CD4-positive, alpha-beta memory T cell (primary cell): ENCODE measurements around the gene SMPDL3A. TPM values are rescaled to one million over a fixed set of nuclear protein-coding genes. Genes with fewer than 3 reads are reported as not detected.

Source experiments
- CTCF ChIA-PET: fragments of 350-600 bp; sonication (Branson Sonifier 250); formaldehyde crosslinking; loops from one replicate; lab custom pipeline; 2021; ENCODE audit warnings: inconsistent platforms; ENCODE audit not compliant: partially characterized antibody; lab: Charles Lee
- POLR2A ChIA-PET: fragments of 350-600 bp; sonication (Branson Sonifier 250); formaldehyde crosslinking; loops from one replicate; lab custom pipeline; 2021; ENCODE audit not compliant: partially characterized antibody; lab: Charles Lee
- DNase-seq, 5 donors: peaks; one replicate each; pipeline versions ENCODE4 v3.0.0 to v3.0.0-alpha.2; 2020 to 2022; ENCODE audit warnings: mixed read lengths in 1 of 5
- H3K27ac ChIP-seq: one replicate; pipeline ENCODE4 v1.7.0; 2013; ENCODE audit warnings: low read depth, low read length
- H3K27me3 ChIP-seq: 2 replicates; pipeline ENCODE4 v1.7.0; 2013; ENCODE audit warnings: mild to moderate bottlenecking, low read length, moderate library complexity; ENCODE audit not compliant: insufficient read depth
- H3K36me3 ChIP-seq: 2 replicates; pipeline ENCODE4 v1.7.0; 2013; ENCODE audit warnings: mild to moderate bottlenecking, low read length, moderate library complexity; ENCODE audit not compliant: insufficient read depth
- H3K4me1 ChIP-seq: 2 replicates; pipeline ENCODE4 v1.7.0; 2013; ENCODE audit warnings: mild to moderate bottlenecking, low read length, moderate library complexity; ENCODE audit not compliant: insufficient read depth
- H3K4me3 ChIP-seq, 2 donors: one replicate each; pipeline ENCODE4 v1.7.0; 2013; ENCODE audit warnings: low read length in 2 of 2, mild to moderate bottlenecking in 1 of 2
- H3K9me3 ChIP-seq, 2 donors: one replicate each; pipeline ENCODE4 v1.7.0; 2013; ENCODE audit warnings: low read length in 2 of 2, control low read depth in 1 of 2; ENCODE audit not compliant: control insufficient read depth in 1 of 2
- H3K27ac Mint-ChIP-seq, 7 donors: one replicate each; pipeline ENCODE4 v1.8.0; 2020 to 2021; ENCODE audit warnings: mixed read lengths in 7 of 7, mild to moderate bottlenecking in 6 of 7, inconsistent platforms in 3 of 7, moderate library complexity in 3 of 7
- H3K27me3 Mint-ChIP-seq, 2 donors: one replicate each; pipeline ENCODE4 v1.8.0; 2020 to 2021; ENCODE audit warnings: mixed read lengths in 2 of 2
- H3K36me3 Mint-ChIP-seq, 2 donors: one replicate each; pipeline ENCODE4 v1.8.0; 2020 to 2021; ENCODE audit warnings: mixed read lengths in 2 of 2, inconsistent platforms in 1 of 2, mild to moderate bottlenecking in 1 of 2
- H3K4me1 Mint-ChIP-seq, 4 donors: one replicate each; pipeline ENCODE4 v1.8.0; 2020 to 2021; ENCODE audit warnings: mixed read lengths in 4 of 4, mild to moderate bottlenecking in 1 of 4
- H3K4me3 Mint-ChIP-seq, 8 donors: one replicate each; pipeline ENCODE4 v1.8.0; 2020 to 2021; ENCODE audit warnings: mixed read lengths in 8 of 8, mild to moderate bottlenecking in 7 of 8, moderate library complexity in 6 of 8, inconsistent platforms in 3 of 8
- H3K9me3 Mint-ChIP-seq, 8 donors: one replicate each; pipeline ENCODE4 v1.8.0; 2020 to 2021; ENCODE audit warnings: mixed read lengths in 8 of 8, mild to moderate bottlenecking in 5 of 8, inconsistent platforms in 3 of 8, moderate library complexity in 1 of 8
- intact Hi-C: fragments of 100-400 bp; cut with micrococcal nuclease; formaldehyde crosslinking; loops from one replicate; pipeline ENCODE4 v1.15.1; 2023
- polyA plus RNA-seq, 2 donors: library from polyadenylated mRNA; unstranded; fragments of 300-500 nt; fragmentation: Illumina TruSeq; gene quantifications; one replicate each; pipeline ENCODE4 v1.2.3, GENCODE V29; 2021
- total RNA-seq, 2 experiments: library from RNA; stranded (reverse); gene quantifications; one replicate each; pipeline ENCODE4 v1.2.3, GENCODE V29; 2021

SMPDL3A gene
- total and polyA plus RNA-seq, 4 experiments from 2014 or later, result not detected

DNA sequence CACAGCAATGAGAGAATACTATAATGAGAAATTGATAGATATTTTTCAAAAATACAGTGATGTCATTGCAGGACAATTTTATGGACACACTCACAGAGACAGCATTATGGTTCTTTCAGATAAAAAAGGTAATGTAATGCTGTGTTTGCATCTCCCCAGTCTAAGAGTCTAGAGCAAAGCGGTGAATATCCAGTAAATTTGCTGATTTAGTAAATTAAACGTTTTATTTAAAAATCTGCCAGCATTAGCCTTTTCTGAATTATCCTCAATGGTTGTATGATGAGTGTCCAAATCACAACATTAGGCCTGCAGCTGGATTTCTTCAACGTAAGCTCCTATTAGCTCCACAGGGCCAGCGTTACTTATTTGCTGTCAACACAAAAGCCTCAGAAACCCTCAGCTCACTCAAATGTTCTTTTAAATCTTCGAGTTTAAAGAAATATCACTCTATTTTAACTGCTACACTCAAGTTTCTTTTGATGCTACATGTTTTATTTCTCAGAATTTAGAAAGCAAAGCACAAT is 16.0 kb downstream of the SMPDL3A start:
- peaks cover 0 to 1% of the 10 kb centered on the region in 2 donors for H3K27me3 Mint-ChIP-seq
- Histone ChIP-seq H3K27me3 (no peaks in the 10 kb centered on the region), H3K27ac (no peak overlapping the region), H3K9me3 (no peaks in the 10 kb centered on the region), H3K4me1 (no peaks in the 10 kb centered on the region), H3K36me3 (no peaks in the 10 kb centered on the region), H3K4me3 (no peak overlapping the region)
- H3K36me3 Mint-ChIP-seq, result no peaks in the 10 kb centered on the region
- H3K27ac Mint-ChIP-seq, result no peak overlapping the region
- H3K4me1 Mint-ChIP-seq, result no peaks in the 10 kb centered on the region
- ChIA-PET CTCF (no interaction called here), POLR2A (no interaction called here)
- H3K9me3 Mint-ChIP-seq, result peaks cover 0 to 2% (median 0%) of the 10 kb centered on the region in 8 donors
- H3K4me3 Mint-ChIP-seq, result no peak overlapping the region
- no peak for DNase-seq
- intact Hi-C loops, result no loop called here

DNA sequence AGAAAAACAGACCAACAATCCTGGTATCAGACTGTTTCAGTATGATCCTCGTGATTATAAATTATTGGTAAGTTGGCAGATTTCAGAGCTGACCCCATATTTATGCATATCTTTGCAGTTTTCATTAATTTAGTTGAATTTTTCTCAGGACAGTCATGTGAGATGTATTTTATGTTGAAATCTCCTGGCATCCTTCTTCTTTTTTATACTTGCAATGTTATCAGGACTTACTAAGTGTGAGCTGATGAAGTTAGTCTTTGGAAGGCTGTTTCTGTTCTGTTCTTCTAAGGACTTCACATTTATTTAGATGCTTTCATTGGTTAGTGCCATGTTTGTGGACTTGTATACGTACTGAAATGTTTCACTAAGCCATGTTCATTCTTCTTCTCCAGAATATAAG is 17.2 kb downstream of the SMPDL3A start:
- H3K4me1 ChIP-seq, result no peaks in the 10 kb centered on the region
- Mint-ChIP-seq H3K27me3 (peaks cover 0 to 1% of the 10 kb centered on the region in 2 donors), H3K27ac (no peak overlapping the region), H3K4me1 (no peaks in the 10 kb centered on the region), H3K4me3 (no peak overlapping the region), H3K9me3 (peaks cover 0 to 2% (median 0%) of the 10 kb centered on the region in 8 donors), H3K36me3 (no peaks in the 10 kb centered on the region)
- POLR2A ChIA-PET, result no interaction called here
- H3K9me3 ChIP-seq, result no peaks in the 10 kb centered on the region
- H3K36me3 ChIP-seq, result no peaks in the 10 kb centered on the region
- no peak overlapping the region for H3K27ac ChIP-seq
- H3K4me3 ChIP-seq, result no peak overlapping the region
- DNase-seq, result no peak
- H3K27me3 ChIP-seq, result no peaks in the 10 kb centered on the region
- intact Hi-C loops, result no loop called here
- CTCF ChIA-PET, result no interaction called here

GRCh38 chr6:122808121-122808885 is 19.2 kb downstream of the SMPDL3A start:
- CTCF ChIA-PET, result no interaction called here
- Mint-ChIP-seq H3K36me3 (no peaks in the 10 kb centered on the region), H3K27ac (no peak overlapping the region), H3K9me3 (peaks cover 0 to 2% (median 0%) of the 10 kb centered on the region in 8 donors), H3K4me1 (no peaks in the 10 kb centered on the region), H3K27me3 (peaks cover 0 to 3% of the 10 kb centered on the region in 2 donors), H3K4me3 (no peak overlapping the region)
- H3K36me3 ChIP-seq, result no peaks in the 10 kb centered on the region
- no peaks in the 10 kb centered on the region for H3K27me3 ChIP-seq
- POLR2A ChIA-PET, result no interaction called here
- H3K4me3 ChIP-seq, result no peak overlapping the region
- no peak overlapping the region for H3K27ac ChIP-seq
- no peaks in the 10 kb centered on the region for H3K4me1 ChIP-seq
- intact Hi-C loops, result no loop called here
- H3K9me3 ChIP-seq, result no peaks in the 10 kb centered on the region
- DNase-seq, result no peak

DNA sequence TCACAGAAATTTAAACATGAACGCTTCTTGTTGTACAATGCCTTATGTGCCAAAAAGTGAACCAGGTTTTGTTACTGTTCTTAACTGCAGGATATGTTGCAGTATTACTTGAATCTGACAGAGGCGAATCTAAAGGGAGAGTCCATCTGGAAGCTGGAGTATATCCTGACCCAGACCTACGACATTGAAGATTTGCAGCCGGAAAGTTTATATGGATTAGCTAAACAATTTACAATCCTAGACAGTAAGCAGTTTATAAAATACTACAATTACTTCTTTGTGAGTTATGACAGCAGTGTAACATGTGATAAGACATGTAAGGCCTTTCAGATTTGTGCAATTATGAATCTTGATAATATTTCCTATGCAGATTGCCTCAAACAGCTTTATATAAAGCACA is 19.9 kb downstream of the SMPDL3A start:
- H3K9me3 Mint-ChIP-seq, result no peaks in the 10 kb centered on the region
- ChIA-PET CTCF (no interaction called here), POLR2A (no interaction called here)
- no peak overlapping the region for H3K27ac ChIP-seq
- H3K27me3 Mint-ChIP-seq, result peaks cover 0 to 2% of the 10 kb centered on the region in 2 donors
- H3K27ac Mint-ChIP-seq, result no peak overlapping the region
- H3K4me3 ChIP-seq, result no peak overlapping the region
- no peaks in the 10 kb centered on the region for H3K36me3 ChIP-seq
- no peaks in the 10 kb centered on the region for H3K4me1 ChIP-seq
- no peaks in the 10 kb centered on the region for H3K4me1 Mint-ChIP-seq
- H3K9me3 ChIP-seq, result no peaks in the 10 kb centered on the region
- intact Hi-C loops, result no loop called here
- DNase-seq, result no peak
- H3K27me3 ChIP-seq, result no peaks in the 10 kb centered on the region
- no peak overlapping the region for H3K4me3 Mint-ChIP-seq
- no peaks in the 10 kb centered on the region for H3K36me3 Mint-ChIP-seq

DNA sequence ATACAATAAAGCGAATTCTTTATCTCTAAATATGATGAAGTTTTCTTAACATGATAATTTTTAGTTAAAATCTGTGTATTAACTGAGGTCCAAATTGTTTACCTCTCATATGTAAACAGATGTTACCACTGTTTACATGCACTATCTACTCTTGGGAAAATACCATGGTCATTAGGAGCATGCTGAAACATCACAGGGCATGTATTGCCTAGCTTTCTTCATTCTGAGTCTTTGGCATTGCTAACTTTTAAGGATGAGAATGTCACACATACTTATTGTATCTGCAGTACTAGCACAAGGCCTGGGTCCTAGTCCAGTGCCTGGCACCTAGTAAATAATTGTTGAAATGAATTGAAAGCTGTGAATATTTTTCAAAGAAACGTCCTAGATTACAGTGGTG is 20.6 kb downstream of the SMPDL3A start:
- H3K36me3 Mint-ChIP-seq, result no peaks in the 10 kb centered on the region

DNA sequence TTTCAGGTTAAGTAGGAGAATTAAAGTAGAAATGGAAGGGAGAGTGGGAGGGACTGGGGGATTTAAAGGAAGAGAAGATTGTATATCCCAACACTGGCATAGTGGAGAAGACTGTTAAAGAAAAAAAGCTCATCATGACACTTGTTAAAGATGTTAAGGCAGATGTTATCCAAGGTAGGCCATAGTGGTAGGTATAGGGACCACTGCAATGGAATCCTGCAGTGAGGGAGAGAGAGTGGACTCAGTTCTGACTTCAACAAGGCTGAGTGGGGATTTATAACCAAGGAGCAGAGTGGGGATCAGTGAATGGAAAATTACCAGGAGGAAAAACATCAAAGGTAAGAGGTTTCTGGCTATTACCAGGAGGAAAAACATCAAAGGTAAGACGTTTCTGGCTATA is 21.1 kb downstream of the SMPDL3A start:
- H3K27ac Mint-ChIP-seq, result no peak overlapping the region
- H3K36me3 Mint-ChIP-seq, result no peaks in the 10 kb centered on the region
- no peaks in the 10 kb centered on the region for H3K9me3 Mint-ChIP-seq
- no peaks in the 10 kb centered on the region for H3K4me1 Mint-ChIP-seq
- ChIA-PET POLR2A (no interaction called here), CTCF (no interaction called here)
- Histone ChIP-seq H3K4me3 (no peak overlapping the region), H3K27me3 (no peaks in the 10 kb centered on the region), H3K27ac (no peak overlapping the region), H3K36me3 (no peaks in the 10 kb centered on the region), H3K4me1 (no peaks in the 10 kb centered on the region), H3K9me3 (no peaks in the 10 kb centered on the region)
- intact Hi-C loops, result no loop called here
- peaks cover 0 to 2% of the 10 kb centered on the region in 2 donors for H3K27me3 Mint-ChIP-seq
- DNase-seq, result no peak
- H3K4me3 Mint-ChIP-seq, result no peak overlapping the region

More for the DNA sequence above, 20.6 kb downstream of the SMPDL3A start:
- Mint-ChIP-seq H3K4me1 (no peaks in the 10 kb centered on the region), H3K4me3 (no peak overlapping the region), H3K9me3 (no peaks in the 10 kb centered on the region), H3K27me3 (peaks cover 0 to 2% of the 10 kb centered on the region in 2 donors), H3K27ac (no peak overlapping the region)
- Histone ChIP-seq H3K36me3 (no peaks in the 10 kb centered on the region), H3K9me3 (no peaks in the 10 kb centered on the region), H3K4me3 (no peak overlapping the region), H3K27me3 (no peaks in the 10 kb centered on the region), H3K4me1 (no peaks in the 10 kb centered on the region), H3K27ac (no peak overlapping the region)
- no peak for DNase-seq
- CTCF ChIA-PET, result no interaction called here
- intact Hi-C loops, result no loop called here
- POLR2A ChIA-PET, result no interaction called here

GRCh38 chr6:122817358-122817757 is 28.3 kb downstream of the SMPDL3A start:
- Mint-ChIP-seq H3K27me3 (no peaks in the 10 kb centered on the region), H3K4me1 (no peaks in the 10 kb centered on the region), H3K27ac (no peak overlapping the region), H3K36me3 (no peaks in the 10 kb centered on the region), H3K4me3 (no peak overlapping the region), H3K9me3 (no peaks in the 10 kb centered on the region)
- H3K36me3 ChIP-seq, result no peaks in the 10 kb centered on the region
- no peaks in the 10 kb centered on the region for H3K9me3 ChIP-seq
- no peak for DNase-seq
- intact Hi-C loops, result no loop called here
- no peak overlapping the region for H3K27ac ChIP-seq
- no peaks in the 10 kb centered on the region for H3K27me3 ChIP-seq
- H3K4me3 ChIP-seq, result no peak overlapping the region
- CTCF ChIA-PET, result no interaction called here
- POLR2A ChIA-PET, result no interaction called here
- no peaks in the 10 kb centered on the region for H3K4me1 ChIP-seq
